ENCODE measurements around the gene LRRC34.

- TF ChIP-seq CTCF (IDR thresholded peaks at IDR 0.05; ENCODE audit: low read depth, low read length, poor library complexity, severe bottlenecking) = no peak
- TF ChIP-seq EZH2phosphoT487 (IDR thresholded peaks at IDR 0.05; ENCODE audit: borderline replicate concordance, low read length) = no peak
Observed at GRCh38 chr3:169746924-169747323, 65.8 kb downstream of the LRRC34 start.

Data from DOHH2 (cell line).